ENCODE results near the gene TEX13A. TPM values are rescaled to one million over a fixed set of nuclear protein-coding genes. Genes with fewer than 3 reads are reported as not detected.

The TEX13A gene
- total RNA-seq, 1 experiment from 2014 or later = not detected

DNA sequence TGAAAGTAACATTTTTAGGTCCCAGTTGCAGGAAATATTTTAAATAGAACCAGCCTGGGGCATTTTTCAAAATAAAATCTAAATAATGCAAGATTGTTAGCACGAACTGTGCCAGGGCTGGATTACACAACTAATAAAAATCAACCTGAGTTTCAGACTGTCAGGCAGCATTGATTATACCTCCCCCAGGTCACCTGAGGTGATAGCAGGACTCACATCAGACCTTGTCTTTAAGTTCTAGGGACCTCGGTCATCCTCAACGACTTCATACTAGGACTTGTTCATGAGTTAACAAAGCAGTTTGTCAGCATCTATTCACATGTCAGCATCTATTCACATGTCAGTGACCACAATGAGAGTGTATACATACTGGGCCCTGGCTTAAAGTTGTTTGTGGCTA lies 8.7 kb upstream of the TEX13A start:
- Histone ChIP-seq H3K4me1 (replicated peaks; ENCODE audit: insufficient read depth) (no peaks in the 10 kb centered on the region), H2AFZ (no peak overlapping the region), H3F3A (ENCODE audit: insufficient read depth, low read depth) (no peaks in the 10 kb centered on the region), H3K4me2 (no peak overlapping the region), H4K20me1 (ENCODE audit: insufficient read depth) (no peaks in the 10 kb centered on the region), H3K9me3 (ENCODE audit: insufficient read depth, low read depth) (no peaks in the 10 kb centered on the region), H3K27ac (no peak overlapping the region), H3K79me2 (ENCODE audit: low read depth) (no peaks in the 10 kb centered on the region), H3K27me3 (ENCODE audit: insufficient read depth, low read depth) (no peaks in the 10 kb centered on the region), H3K9me2 (ENCODE audit: insufficient read depth) (no peaks in the 10 kb centered on the region), H3K36me3 (ENCODE audit: low read depth) (no peaks in the 10 kb centered on the region), H3K4me3 (no peak overlapping the region)
- DNase-seq = no peak
- intact Hi-C loops (cut with micrococcal nuclease; ENCODE audit: unreplicated experiment) = no loop called here
- TF ChIP-seq, protein P1, sequence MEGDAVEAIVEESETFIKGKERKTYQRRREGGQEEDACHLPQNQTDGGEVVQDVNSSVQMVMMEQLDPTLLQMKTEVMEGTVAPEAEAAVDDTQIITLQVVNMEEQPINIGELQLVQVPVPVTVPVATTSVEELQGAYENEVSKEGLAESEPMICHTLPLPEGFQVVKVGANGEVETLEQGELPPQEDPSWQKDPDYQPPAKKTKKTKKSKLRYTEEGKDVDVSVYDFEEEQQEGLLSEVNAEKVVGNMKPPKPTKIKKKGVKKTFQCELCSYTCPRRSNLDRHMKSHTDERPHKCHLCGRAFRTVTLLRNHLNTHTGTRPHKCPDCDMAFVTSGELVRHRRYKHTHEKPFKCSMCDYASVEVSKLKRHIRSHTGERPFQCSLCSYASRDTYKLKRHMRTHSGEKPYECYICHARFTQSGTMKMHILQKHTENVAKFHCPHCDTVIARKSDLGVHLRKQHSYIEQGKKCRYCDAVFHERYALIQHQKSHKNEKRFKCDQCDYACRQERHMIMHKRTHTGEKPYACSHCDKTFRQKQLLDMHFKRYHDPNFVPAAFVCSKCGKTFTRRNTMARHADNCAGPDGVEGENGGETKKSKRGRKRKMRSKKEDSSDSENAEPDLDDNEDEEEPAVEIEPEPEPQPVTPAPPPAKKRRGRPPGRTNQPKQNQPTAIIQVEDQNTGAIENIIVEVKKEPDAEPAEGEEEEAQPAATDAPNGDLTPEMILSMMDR (conservative IDR thresholded peaks at IDR 0.05) = no peak
- no peak for TF ChIP-seq EZH2 (IDR thresholded peaks at IDR 0.05; ENCODE audit: low read depth)
- ChIA-PET POLR2A (ENCODE audit: unreplicated experiment) (no interaction called here), CTCF (no interaction called here)
- BruUV-seq (replicated peaks) = no TSS peak

DNA sequence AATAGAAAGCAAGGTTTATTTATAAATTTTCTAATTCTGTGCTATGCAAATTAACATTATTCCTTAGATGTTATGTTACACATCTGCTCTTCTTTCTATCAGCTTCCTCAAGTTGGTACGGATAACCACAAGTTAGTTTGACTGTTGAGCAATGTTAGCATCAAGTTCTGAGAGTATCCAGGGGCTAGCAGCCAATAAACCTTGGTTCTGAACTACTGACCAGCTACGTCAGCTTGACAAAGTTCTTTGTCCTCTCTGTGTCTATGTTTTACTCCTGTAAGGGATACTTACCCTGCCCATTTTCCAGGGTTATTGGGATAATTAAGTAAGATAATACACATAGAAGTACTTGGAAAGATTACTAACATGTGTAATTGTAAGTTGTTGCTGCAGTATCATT lies 8.1 kb upstream of the TEX13A start:
- Histone ChIP-seq H2AFZ (no peak overlapping the region), H3F3A (ENCODE audit: insufficient read depth, low read depth) (no peaks in the 10 kb centered on the region), H3K36me3 (ENCODE audit: low read depth) (no peaks in the 10 kb centered on the region), H4K20me1 (ENCODE audit: insufficient read depth) (no peaks in the 10 kb centered on the region), H3K9me3 (ENCODE audit: insufficient read depth, low read depth) (no peaks in the 10 kb centered on the region), H3K4me2 (no peak overlapping the region), H3K4me3 (no peak overlapping the region), H3K79me2 (ENCODE audit: low read depth) (no peaks in the 10 kb centered on the region), H3K27ac (no peak overlapping the region), H3K4me1 (replicated peaks; ENCODE audit: insufficient read depth) (no peaks in the 10 kb centered on the region), H3K27me3 (ENCODE audit: insufficient read depth, low read depth) (no peaks in the 10 kb centered on the region), H3K9me2 (ENCODE audit: insufficient read depth) (no peaks in the 10 kb centered on the region)
- DNase-seq = no peak
- POLR2A ChIA-PET (ENCODE audit: unreplicated experiment) = no interaction called here
- no TSS peak for BruUV-seq (replicated peaks)
- CTCF ChIA-PET = no interaction called here
- no peak for TF ChIP-seq EZH2 (IDR thresholded peaks at IDR 0.05; ENCODE audit: low read depth)
- TF ChIP-seq, protein P1 (conservative IDR thresholded peaks at IDR 0.05) = no peak
- intact Hi-C loops (cut with micrococcal nuclease; ENCODE audit: unreplicated experiment) = no loop called here

DNA sequence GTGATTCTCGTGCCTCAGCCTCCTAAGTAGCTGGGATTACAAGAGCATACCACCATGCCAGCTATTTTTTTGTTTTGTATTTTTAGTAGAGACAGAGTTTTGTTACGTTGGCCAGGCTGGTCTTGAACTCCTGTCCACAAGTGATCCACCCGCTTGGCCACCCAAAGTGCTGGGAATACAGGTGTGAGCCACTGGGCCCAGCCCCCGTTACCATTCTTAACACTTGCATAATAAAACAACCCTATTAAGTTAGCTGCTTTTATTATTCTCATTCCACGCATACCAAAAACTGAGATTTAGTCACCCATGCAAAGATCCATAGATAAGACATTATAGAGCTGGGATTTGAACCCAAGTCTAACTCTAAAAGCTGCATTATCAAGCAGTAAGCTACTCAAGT lies 6.0 kb upstream of the TEX13A start:
- H3K9me2 ChIP-seq (ENCODE audit: insufficient read depth) = no peaks in the 10 kb centered on the region
- ChIA-PET CTCF (no interaction called here), POLR2A (ENCODE audit: unreplicated experiment) (no interaction called here)
- no TSS peak for BruUV-seq (replicated peaks)
- H3K27me3 ChIP-seq (ENCODE audit: insufficient read depth, low read depth) = no peaks in the 10 kb centered on the region
- H3K4me3 ChIP-seq = no peak overlapping the region
- H3K36me3 ChIP-seq (ENCODE audit: low read depth) = no peaks in the 10 kb centered on the region
- no peaks in the 10 kb centered on the region for H3F3A ChIP-seq (ENCODE audit: insufficient read depth, low read depth)
- no peaks in the 10 kb centered on the region for H3K9me3 ChIP-seq (ENCODE audit: insufficient read depth, low read depth)
- DNase-seq = no peak
- TF ChIP-seq, protein P1 (conservative IDR thresholded peaks at IDR 0.05) = no peak
- TF ChIP-seq EZH2 (IDR thresholded peaks at IDR 0.05; ENCODE audit: low read depth) = no peak
- intact Hi-C loops (cut with micrococcal nuclease; ENCODE audit: unreplicated experiment) = no loop called here
- H3K79me2 ChIP-seq (ENCODE audit: low read depth) = no peaks in the 10 kb centered on the region
- H2AFZ ChIP-seq = no peak overlapping the region
- no peak overlapping the region for H3K4me2 ChIP-seq
- H4K20me1 ChIP-seq (ENCODE audit: insufficient read depth) = no peaks in the 10 kb centered on the region
- H3K4me1 ChIP-seq (replicated peaks; ENCODE audit: insufficient read depth) = no peaks in the 10 kb centered on the region
- no peak overlapping the region for H3K27ac ChIP-seq
